HG03442 (cell line): ENCODE results near the gene HBE1.
"Not testable (repeated sequence)": the region's sequence is repeated elsewhere in the genome, so short reads cannot be mapped to it uniquely, and the experiment has no call there.

Experiments
- ATAC-seq: cut with Tn5 transposase; IDR thresholded peaks from one replicate; pipeline ENCODE4 v1.9.1; 2021; ENCODE audit warnings: mild to moderate bottlenecking, moderate library complexity; ENCODE audit not compliant: unreplicated experiment

Gene HBE1

GRCh38 chr11:5269715-5270147 lies at the start of gene HBE1:
TSS of gene HBE1 (minus strand) at chr11:5269945. CDS start at chr11:5269890, 55 bp downstream.
- no peak for ATAC-seq

GRCh38 chr11:5317292-5317691 lies 47.5 kb upstream of the HBE1 start:
- no peak for ATAC-seq

- not testable (repeated sequence) for ATAC-seq
These were observed 43.7 kb upstream of the HBE1 start for GRCh38 chr11:5313326-5314023.

GRCh38 chr11:5310423-5310822 lies 40.7 kb upstream of the HBE1 start:
- ATAC-seq: no peak

GRCh38 chr11:5307256-5308019 lies 37.7 kb upstream of the HBE1 start:
- no peak for ATAC-seq

- no peak for ATAC-seq
These were observed 34.3 kb upstream of the HBE1 start for GRCh38 chr11:5304046-5304445.

GRCh38 chr11:5303626-5304025 lies 33.9 kb upstream of the HBE1 start:
- ATAC-seq: no peak

GRCh38 chr11:5301846-5302245 lies 32.1 kb upstream of the HBE1 start, which contains the start of gene OR51B4:
TSS of gene OR51B4 (minus strand) at chr11:5301946. CDS start at chr11:5301946, 0 bp downstream.
- no peak for ATAC-seq

- ATAC-seq: no peak
These were observed 30.5 kb upstream of the HBE1 start for GRCh38 chr11:5300251-5300650.

GRCh38 chr11:5298451-5298850 lies 28.7 kb upstream of the HBE1 start:
- no peak for ATAC-seq

GRCh38 chr11:5297721-5298323 lies 28.1 kb upstream of the HBE1 start:
- no peak for ATAC-seq

GRCh38 chr11:5294342-5294995 lies 24.7 kb upstream of the HBE1 start:
- ATAC-seq: not testable (repeated sequence)

GRCh38 chr11:5293028-5293427 lies 23.3 kb upstream of the HBE1 start:
- ATAC-seq: no peak

GRCh38 chr11:5291207-5291838 lies 21.6 kb upstream of the HBE1 start:
- ATAC-seq: peak; percentile 97

- no peak for ATAC-seq
These were observed 20.4 kb upstream of the HBE1 start for GRCh38 chr11:5290106-5290505.

- no peak for ATAC-seq
These were observed 20.0 kb upstream of the HBE1 start for GRCh38 chr11:5289696-5290095.

GRCh38 chr11:5288906-5289550 lies 19.3 kb upstream of the HBE1 start:
- no peak for ATAC-seq

- ATAC-seq: no peak
These were observed 18.6 kb upstream of the HBE1 start for GRCh38 chr11:5288108-5288905.

- ATAC-seq: no peak
These were observed 17.2 kb upstream of the HBE1 start for GRCh38 chr11:5286901-5287300.
